PC-3 (cell line): ENCODE data around the gene UFC1.

Experiments used
- CTCF ChIP-seq: fragments of 300-600 bp; sonication (generic); conservative IDR thresholded peaks from 2 replicates; pipeline ENCODE4 v1.5.1; 2017; ENCODE audit warnings: antibody characterized with exemption, low read depth, mild to moderate bottlenecking, low read length
- EZH2 ChIP-seq: fragments of 300-600 bp; sonication (generic); IDR thresholded peaks from one replicate; pipeline ENCODE4 v1.6.1; 2017; ENCODE audit warnings: antibody characterized with exemption, mild to moderate bottlenecking, low read length; ENCODE audit not compliant: unreplicated experiment
- EZH2phosphoT487 ChIP-seq: fragments of 300-600 bp; sonication (generic); IDR thresholded peaks from 2 replicates; pipeline ENCODE4 v1.6.1; 2018; ENCODE audit warnings: mild to moderate bottlenecking, antibody characterized with exemption, low read length, borderline replicate concordance

- no peak for TF ChIP-seq CTCF
- no peak for TF ChIP-seq EZH2
- no peak for TF ChIP-seq EZH2phosphoT487
These were observed 20.5 kb upstream of the UFC1 start for GRCh38 chr1:161133220-161133740.
